UCSD-AML1 (cell line): Measurements from ENCODE around the gene DNA2.
"Not testable (repeated sequence)": the region's sequence is repeated elsewhere in the genome, so short reads cannot be mapped to it uniquely, and the experiment has no call there.

Experiments
- DNase-seq: peaks from one replicate; lab custom pipeline; 2025; ENCODE audit not compliant: unreplicated experiment; lab: John Stamatoyannopoulos, UW

Gene DNA2

GRCh38 chr10:68461032-68461431, 10.7 kb downstream of the DNA2 start:
- DNase-seq, result no peak

GRCh38 chr10:68449698-68450097, 22.1 kb downstream of the DNA2 start:
- DNase-seq, result not testable (repeated sequence)

- DNase-seq, result no peak
Measured at GRCh38 chr10:68446179-68446578, 25.6 kb downstream of the DNA2 start.

- no peak for DNase-seq
Measured at GRCh38 chr10:68442971-68443370, 28.8 kb downstream of the DNA2 start.

- no peak for DNase-seq
Measured at GRCh38 chr10:68440898-68441297, 30.9 kb downstream of the DNA2 start.

GRCh38 chr10:68435803-68436202, 36.0 kb downstream of the DNA2 start:
- DNase-seq, result no peak

- DNase-seq, result no peak
Measured at GRCh38 chr10:68434657-68435056, 37.1 kb downstream of the DNA2 start.

GRCh38 chr10:68428396-68429104, 43.2 kb downstream of the DNA2 start:
- no peak for DNase-seq

- DNase-seq, result no peak
Measured at GRCh38 chr10:68424454-68425014, 47.2 kb downstream of the DNA2 start.

- no peak for DNase-seq
Measured at GRCh38 chr10:68423522-68423921, 48.3 kb downstream of the DNA2 start.

- no peak for DNase-seq
Measured at GRCh38 chr10:68419376-68419775, 52.4 kb downstream of the DNA2 start.

- no peak for DNase-seq
Measured at GRCh38 chr10:68408898-68409518, 62.8 kb downstream of the DNA2 start.

GRCh38 chr10:68406815-68407548, 64.8 kb downstream of the DNA2 start, which contains the start of gene RUFY2:
Gene RUFY2 (minus strand): TSS chr10:68407277. CDS start chr10:68407189, 88 bp downstream.
- DNase-seq, result peak; percentile 85

- peak; percentile 68 for DNase-seq
Measured at GRCh38 chr10:68406111-68406814, 65.5 kb downstream of the DNA2 start.

- DNase-seq, result no peak
Measured at GRCh38 chr10:68403701-68404100, 68.1 kb downstream of the DNA2 start.

- no peak for DNase-seq
Measured at GRCh38 chr10:68402276-68402675, 69.5 kb downstream of the DNA2 start.

- DNase-seq, result no peak
Measured at GRCh38 chr10:68397005-68397404, 74.8 kb downstream of the DNA2 start.

- DNase-seq, result no peak
Measured at GRCh38 chr10:68385740-68386139, 86.0 kb downstream of the DNA2 start.

GRCh38 chr10:68371604-68372003, 100.2 kb downstream of the DNA2 start:
- DNase-seq, result no peak

- DNase-seq, result no peak
Measured at GRCh38 chr10:68367121-68367520, 104.7 kb downstream of the DNA2 start.

- no peak for DNase-seq
Measured at GRCh38 chr10:68366600-68366999, 105.2 kb downstream of the DNA2 start.
